GM21423 (cell line): ENCODE data around the gene AFG1L.
"Not testable (repeated sequence)": the region's sequence is repeated elsewhere in the genome, so short reads cannot be mapped to it uniquely, and the experiment has no call there.

Experiments used
- ATAC-seq: cut with Tn5 transposase; IDR thresholded peaks from one replicate; pipeline ENCODE4 v1.9.1; 2021; ENCODE audit warnings: mild to moderate bottlenecking, moderate library complexity; ENCODE audit not compliant: unreplicated experiment

Gene AFG1L

GRCh38 chr6:108294727-108295625 lies at the start of gene AFG1L:
AFG1L (plus strand) TSS chr6:108295054; CDS start chr6:108295080, 26 bp downstream.
- ATAC-seq = peak; percentile 91

GRCh38 chr6:108245095-108245494 lies 49.8 kb upstream of the AFG1L start:
- not testable (repeated sequence) for ATAC-seq

GRCh38 chr6:108247965-108248536 lies 46.8 kb upstream of the AFG1L start:
- ATAC-seq = no peak

DNA sequence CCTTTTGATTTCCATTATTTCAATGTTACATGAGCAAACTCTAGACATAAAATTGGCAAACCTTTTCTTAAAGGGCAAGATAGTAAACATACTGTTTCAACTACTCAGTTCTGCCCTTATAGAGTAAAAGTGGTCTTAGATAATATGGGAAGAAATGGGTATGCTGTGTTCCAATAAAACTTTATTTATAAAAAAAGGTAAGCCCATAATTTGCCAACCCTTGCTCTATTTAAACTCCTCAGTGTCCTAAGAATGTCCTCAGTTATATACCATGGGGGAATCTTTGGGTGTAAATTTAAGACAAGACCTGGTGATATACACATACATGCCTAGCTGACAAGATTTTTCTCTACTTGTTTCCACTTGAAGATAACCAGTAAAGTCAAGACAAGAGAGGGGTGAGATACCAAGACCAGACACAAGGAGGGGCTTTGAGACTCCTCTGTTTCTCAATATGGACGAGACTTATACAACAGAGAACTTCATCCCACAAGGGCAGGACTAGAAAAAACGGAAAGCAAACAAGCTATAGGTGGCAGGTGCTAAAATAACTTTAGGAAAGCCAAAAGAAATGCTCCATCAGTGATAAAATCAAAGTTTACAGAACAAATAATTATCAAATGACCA lies 44.5 kb upstream of the AFG1L start:
- ATAC-seq = no peak

DNA sequence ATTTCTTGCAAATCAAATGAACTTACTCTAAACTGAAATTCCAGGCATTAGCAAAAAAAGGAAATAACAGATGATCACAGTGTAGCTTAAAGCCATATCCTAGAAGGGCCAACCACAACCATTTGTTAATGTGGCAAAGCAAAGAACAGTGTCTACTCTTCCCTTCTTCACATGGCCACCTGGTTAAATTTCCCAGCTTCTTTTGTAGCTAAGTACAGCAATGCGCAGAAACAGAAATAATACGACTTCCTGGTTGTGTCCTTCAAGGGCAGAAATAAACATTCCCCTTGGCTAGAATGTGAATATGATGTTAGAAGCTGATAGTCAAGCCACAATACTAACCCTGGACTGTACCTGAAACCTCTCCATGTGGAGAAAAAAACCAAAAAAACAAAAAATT lies 43.6 kb upstream of the AFG1L start:
- no peak for ATAC-seq

GRCh38 chr6:108252055-108252454 lies 42.8 kb upstream of the AFG1L start:
- ATAC-seq = no peak

DNA sequence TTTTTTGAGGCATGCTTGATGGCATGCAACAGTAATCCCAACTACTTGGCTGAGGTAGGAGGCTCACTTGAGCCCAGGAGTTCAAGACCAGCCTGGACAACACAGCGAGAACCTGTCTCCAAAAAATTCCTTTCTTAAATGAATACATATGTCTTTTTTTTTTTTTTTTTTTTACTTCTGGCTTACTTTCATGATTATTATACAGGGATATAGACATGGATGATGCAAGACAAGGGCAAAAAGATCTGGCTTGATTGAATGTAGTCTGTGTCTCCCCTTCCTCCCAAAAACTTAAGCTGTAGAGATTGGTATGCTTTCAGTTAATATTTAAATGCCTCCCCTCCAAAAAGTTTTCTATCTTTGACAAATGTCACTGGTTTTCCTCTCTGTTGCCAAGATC lies 41.6 kb upstream of the AFG1L start:
- ATAC-seq = no peak

DNA sequence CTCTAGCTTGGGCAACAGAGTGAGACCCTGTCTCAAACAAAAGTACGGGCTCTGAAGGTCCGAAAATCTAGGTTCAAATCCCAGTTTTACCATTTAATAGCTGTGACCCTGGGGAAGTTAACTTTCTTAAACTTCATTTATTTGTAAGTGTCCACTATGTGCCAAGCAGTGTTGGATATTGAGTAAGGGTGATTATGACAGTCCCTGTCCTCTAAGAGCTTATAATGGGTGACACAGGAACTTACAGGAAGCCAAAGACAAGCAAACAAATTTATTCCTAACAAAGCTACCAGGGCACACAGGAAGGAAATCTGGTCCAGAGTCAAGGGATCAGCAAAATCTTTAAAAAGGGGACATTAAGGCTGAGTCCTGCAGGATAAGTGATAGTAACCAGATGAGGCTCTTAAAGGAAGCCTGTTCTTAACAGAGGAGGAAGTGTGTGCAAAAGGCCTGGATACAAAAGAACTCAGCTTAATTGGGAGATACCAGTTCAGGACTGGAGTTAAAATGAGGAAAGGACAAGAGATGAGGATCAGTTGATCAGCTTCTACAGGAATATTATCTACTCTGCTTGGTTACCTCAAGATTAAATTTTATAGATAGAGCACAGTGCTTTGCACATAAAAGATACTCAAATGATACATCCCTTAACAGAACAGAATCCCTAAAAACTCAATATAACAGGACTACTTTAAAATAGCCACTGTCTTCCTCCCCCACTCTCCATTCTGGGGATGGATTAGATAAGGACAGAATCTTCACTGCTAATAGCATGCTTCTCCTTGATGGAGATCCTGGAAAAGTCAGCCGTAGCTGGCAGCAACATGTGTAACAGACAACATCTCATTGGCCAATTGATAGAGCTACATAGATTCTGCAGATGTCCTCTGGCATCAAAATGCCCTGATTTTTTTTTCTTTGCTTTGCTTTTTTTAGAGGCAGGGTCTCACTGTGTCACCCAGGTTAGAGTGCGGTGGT lies 40.1 kb upstream of the AFG1L start:
- ATAC-seq = no peak

DNA sequence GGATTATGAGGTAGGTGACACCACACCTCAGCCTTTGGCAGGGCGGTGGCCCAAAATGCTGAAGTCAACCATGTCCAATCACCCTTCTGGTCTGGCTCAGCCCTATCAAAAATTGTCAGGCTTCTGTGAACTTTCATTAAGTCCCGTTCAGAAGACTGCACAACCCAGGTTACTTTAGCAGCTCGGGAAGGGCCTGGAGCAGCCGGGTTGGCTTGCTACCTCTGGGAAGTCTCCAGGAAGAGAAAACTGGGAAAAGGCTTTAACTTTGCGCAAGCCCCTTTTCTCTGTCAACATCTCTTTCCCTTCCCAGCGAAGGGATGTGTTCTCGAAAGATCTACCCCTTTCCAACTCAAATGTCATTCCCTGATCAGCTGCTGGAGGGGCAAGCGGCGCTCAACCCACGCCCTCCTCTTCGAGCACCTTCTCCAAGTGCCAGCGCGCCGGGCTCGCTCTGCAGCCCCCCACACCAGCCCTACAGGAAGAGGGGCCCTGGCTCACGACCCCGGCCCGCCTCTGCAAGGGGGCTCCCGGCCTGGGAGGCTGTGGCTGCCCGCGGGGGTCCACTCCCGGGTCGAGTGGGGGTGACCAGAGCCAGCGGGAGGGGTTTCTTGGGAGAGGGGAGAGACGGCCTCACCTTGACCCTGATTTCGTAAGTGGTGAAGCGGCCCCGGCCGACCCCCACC lies 34.6 kb upstream of the AFG1L start:
- peak; percentile 6 for ATAC-seq

- peak; percentile 88 for ATAC-seq
Measured at GRCh38 chr6:108260809-108261569, 33.9 kb upstream of the AFG1L start, which contains the start of gene SNX3. SNX3 (minus strand) TSS chr6:108261040; CDS start chr6:108260921, 119 bp downstream.

GRCh38 chr6:108263371-108263770 lies 31.5 kb upstream of the AFG1L start:
- no peak for ATAC-seq

- ATAC-seq = no peak
Measured at GRCh38 chr6:108268845-108269244, 26.0 kb upstream of the AFG1L start.

GRCh38 chr6:108269955-108270354 lies 24.9 kb upstream of the AFG1L start:
- not testable (repeated sequence) for ATAC-seq

DNA sequence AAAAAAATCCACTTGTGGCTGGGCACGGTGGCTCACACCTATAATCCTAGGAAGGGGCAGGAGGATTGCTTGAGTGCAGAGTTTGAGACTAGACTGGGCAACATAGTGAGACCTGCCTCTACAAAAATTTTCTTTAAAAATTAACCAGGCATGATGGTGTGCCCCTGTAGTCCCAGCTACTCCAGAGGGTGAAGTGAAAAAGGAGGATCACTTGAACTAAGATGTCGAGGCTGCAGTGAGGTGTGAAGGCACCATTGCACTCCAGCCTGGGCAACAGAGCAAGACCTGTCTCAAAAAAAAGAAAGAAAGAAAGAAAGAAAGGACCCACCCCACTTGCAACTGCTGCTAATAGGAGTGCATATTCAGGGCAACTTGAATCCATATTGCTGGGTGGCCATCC lies 20.3 kb upstream of the AFG1L start:
- no peak for ATAC-seq

DNA sequence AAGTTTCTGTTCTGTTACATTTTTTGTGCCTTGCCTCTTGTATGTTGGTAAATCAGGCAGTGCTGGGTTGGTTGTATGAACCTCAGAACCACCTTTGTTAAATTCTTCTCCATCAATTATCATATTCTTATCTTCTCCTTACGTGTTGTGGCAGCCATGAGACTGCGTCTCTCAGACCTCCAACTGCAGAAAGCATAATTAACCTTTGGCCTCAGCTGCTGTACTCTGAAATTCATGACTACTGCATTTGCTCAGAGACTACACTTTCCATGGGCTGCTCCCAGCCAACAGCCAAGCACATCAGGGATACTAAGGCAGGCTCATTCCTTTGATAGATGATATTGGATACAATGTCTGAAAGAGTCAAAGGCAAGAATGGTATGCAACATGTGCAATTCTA lies 18.9 kb upstream of the AFG1L start:
- no peak for ATAC-seq

DNA sequence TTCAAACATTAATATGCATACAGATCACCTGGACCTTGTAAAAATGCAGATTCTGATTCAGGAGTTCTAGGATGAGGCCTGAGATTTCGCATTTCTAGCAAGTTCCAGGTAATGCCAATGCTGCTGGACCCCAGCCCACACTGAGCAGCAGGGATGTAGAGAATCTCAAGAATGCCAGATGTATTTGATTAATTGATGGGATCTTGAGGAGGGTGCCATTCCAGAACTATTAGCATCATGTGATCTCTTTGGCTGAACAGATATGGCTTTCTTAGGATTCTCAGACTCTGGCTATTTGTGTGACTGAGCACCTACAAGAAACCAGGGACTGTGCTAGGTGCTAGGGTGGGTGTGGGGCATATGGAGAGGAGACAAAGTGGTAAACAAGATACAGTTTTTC lies 17.6 kb upstream of the AFG1L start:
- ATAC-seq = no peak

GRCh38 chr6:108277831-108278230 lies 17.0 kb upstream of the AFG1L start:
- ATAC-seq = no peak

GRCh38 chr6:108285381-108285780 lies 9.5 kb upstream of the AFG1L start:
- ATAC-seq = no peak

DNA sequence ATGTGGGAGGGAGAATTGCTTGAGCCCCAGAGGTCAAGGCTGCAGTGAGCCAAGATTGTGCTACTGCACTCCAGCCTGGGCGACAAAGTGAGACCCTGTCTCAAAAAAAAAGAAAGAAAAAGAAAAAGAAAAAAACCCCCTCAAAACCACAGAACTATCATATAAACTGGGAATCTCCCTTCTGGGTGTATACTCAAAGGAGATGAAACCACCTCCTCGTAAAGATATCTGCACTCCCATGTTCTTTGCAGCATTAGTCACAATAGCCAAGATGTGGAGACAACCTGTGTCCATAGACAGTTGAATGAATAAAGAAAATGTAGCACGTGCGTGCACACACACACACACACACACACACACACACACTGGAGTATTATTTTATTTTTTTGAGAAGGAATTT lies 8.5 kb upstream of the AFG1L start:
- no peak for ATAC-seq
